ENCODE data around the gene RHBDD2.

The RHBDD2 gene

DNA sequence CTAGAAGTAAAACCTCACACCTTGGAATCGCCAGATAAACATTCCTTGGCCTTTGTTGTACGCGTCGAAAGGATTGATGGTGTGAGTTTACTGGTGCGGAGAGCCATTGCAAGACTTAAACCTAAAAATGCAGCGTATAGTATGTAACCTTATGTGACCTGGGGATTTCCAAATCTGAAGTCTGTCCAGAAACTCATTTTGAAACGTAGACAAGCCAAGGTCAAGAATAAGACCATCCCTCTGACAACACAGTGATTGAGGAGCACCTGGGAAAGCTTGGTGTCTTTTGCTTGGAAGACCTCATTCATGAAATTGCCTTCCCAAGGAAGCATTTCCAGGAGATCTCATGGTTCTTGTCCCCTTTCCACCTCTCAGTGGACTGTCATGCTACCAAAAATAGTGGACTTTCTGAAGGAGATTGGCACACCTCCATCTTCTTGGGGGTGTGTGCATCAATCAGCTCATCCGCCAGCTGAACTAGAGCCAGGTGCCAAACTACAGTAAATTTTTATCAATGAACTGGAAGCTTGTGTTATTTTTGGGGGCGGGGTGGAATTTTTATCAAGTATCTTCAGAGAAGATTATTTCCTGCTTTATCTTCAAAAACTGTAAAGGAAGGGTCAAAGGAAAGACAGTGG, 44.3 kb downstream of the RHBDD2 start:
- TF ChIP-seq EZH2phosphoT487 (IDR thresholded peaks at IDR 0.05; ENCODE audit: borderline replicate concordance, low read length) (no peak), CTCF (IDR thresholded peaks at IDR 0.05; ENCODE audit: low read depth, low read length, poor library complexity, severe bottlenecking) (no peak)
- peaks cover 31% of the 10 kb centered on the region for H3K79me2 ChIP-seq (ENCODE audit: control insufficient read depth, low read length)
- H3K36me3 ChIP-seq (ENCODE audit: control insufficient read depth, low read length), result no peaks in the 10 kb centered on the region
- H3K4me2 ChIP-seq (ENCODE audit: low read length), result no peak overlapping the region
- no peaks in the 10 kb centered on the region for H3K9me2 ChIP-seq (replicated peaks; ENCODE audit: control insufficient read depth, low read length)
- H3K27me3 ChIP-seq (ENCODE audit: control insufficient read depth, low read length), result no peaks in the 10 kb centered on the region
- no peaks in the 10 kb centered on the region for H3K4me1 ChIP-seq (ENCODE audit: control insufficient read depth, low read length)
- no peaks in the 10 kb centered on the region for H3K9me3 ChIP-seq (ENCODE audit: control insufficient read depth, insufficient read depth, low read length)
- no peak overlapping the region for H3K27ac ChIP-seq (ENCODE audit: low read depth, low read length)
- no peak overlapping the region for H3K4me3 ChIP-seq (ENCODE audit: low read length)
- no peaks in the 10 kb centered on the region for H3F3A ChIP-seq (ENCODE audit: control insufficient read depth, insufficient read depth)
- peaks cover 6% of the 10 kb centered on the region; the same call in 1 of the 2 replicates for H4K20me1 ChIP-seq (ENCODE audit: control insufficient read depth, insufficient read depth, low read depth, low read length)

DNA sequence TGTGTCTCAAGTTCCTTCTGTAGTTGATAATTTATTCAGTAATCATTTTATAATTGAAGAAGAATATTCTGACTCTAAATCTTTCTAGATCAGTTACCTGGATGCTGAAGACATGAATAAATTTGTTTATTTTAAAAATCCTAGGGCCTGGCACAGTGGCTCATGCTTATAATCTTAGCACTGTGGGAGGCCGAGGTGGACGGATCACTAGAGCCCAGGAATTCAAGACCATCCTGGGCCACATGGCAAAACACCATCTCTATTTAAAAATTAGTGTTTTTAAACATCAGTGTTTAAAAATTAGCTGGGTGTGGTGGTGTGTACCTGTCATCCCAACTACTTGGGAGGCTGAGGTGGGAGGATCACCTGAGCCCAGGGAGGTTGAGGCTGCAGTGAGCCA, 45.4 kb downstream of the RHBDD2 start:
- Histone ChIP-seq H3K4me2 (ENCODE audit: low read length) (no peak overlapping the region), H3K9me3 (ENCODE audit: control insufficient read depth, insufficient read depth, low read length) (no peaks in the 10 kb centered on the region), H3K27ac (ENCODE audit: low read depth, low read length) (no peak overlapping the region), H3K79me2 (ENCODE audit: control insufficient read depth, low read length) (peaks cover 20% of the 10 kb centered on the region), H4K20me1 (ENCODE audit: control insufficient read depth, insufficient read depth, low read depth, low read length) (peaks cover 6% of the 10 kb centered on the region; the same call in 1 of the 2 replicates), H3K4me3 (ENCODE audit: low read length) (no peak overlapping the region), H3F3A (ENCODE audit: control insufficient read depth, insufficient read depth) (no peaks in the 10 kb centered on the region), H3K9me2 (replicated peaks; ENCODE audit: control insufficient read depth, low read length) (no peaks in the 10 kb centered on the region), H3K36me3 (ENCODE audit: control insufficient read depth, low read length) (no peaks in the 10 kb centered on the region), H3K4me1 (ENCODE audit: control insufficient read depth, low read length) (no peaks in the 10 kb centered on the region), H3K27me3 (ENCODE audit: control insufficient read depth, low read length) (no peaks in the 10 kb centered on the region)
- TF ChIP-seq CTCF (IDR thresholded peaks at IDR 0.05; ENCODE audit: low read depth, low read length, poor library complexity, severe bottlenecking) (no peak), EZH2phosphoT487 (IDR thresholded peaks at IDR 0.05; ENCODE audit: borderline replicate concordance, low read length) (no peak)

DNA sequence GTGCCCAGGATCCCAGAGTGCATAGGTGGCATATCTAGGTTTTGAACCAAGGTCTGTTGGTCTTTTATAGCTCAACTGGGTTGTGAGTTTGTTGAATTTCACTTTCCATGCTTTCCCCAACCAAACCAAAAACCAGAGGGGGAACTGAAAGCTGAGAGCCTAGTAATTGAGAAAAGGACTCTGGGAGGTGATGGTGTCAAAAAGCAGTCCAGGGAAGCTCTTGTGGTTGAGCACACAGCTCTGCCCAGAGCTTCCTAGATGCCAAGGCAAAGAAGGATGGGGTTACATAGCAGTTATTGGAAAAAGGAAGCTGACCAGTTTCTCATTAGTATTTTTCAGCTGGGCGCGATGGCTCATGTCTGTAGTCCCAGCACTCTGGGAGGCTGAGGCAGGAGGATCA, 46.1 kb downstream of the RHBDD2 start:
- Histone ChIP-seq H3K4me2 (ENCODE audit: low read length) (no peak overlapping the region), H3K27me3 (ENCODE audit: control insufficient read depth, low read length) (no peaks in the 10 kb centered on the region), H3F3A (ENCODE audit: control insufficient read depth, insufficient read depth) (no peaks in the 10 kb centered on the region), H3K4me3 (ENCODE audit: low read length) (no peak overlapping the region), H3K9me2 (replicated peaks; ENCODE audit: control insufficient read depth, low read length) (no peaks in the 10 kb centered on the region), H3K4me1 (ENCODE audit: control insufficient read depth, low read length) (no peaks in the 10 kb centered on the region), H3K36me3 (ENCODE audit: control insufficient read depth, low read length) (no peaks in the 10 kb centered on the region), H3K9me3 (ENCODE audit: control insufficient read depth, insufficient read depth, low read length) (no peaks in the 10 kb centered on the region), H3K79me2 (ENCODE audit: control insufficient read depth, low read length) (peaks cover 16% of the 10 kb centered on the region), H4K20me1 (ENCODE audit: control insufficient read depth, insufficient read depth, low read depth, low read length) (peaks cover 6% of the 10 kb centered on the region; the same call in 1 of the 2 replicates), H3K27ac (ENCODE audit: low read depth, low read length) (no peak overlapping the region)
- no peak for TF ChIP-seq EZH2phosphoT487 (IDR thresholded peaks at IDR 0.05; ENCODE audit: borderline replicate concordance, low read length)
- TF ChIP-seq CTCF (IDR thresholded peaks at IDR 0.05; ENCODE audit: low read depth, low read length, poor library complexity, severe bottlenecking), result no peak

Measured in DOHH2 (cell line).